Right lung (tissue), 5 donors: ENCODE measurements around the gene COMT. TPM values are rescaled to one million over a fixed set of nuclear protein-coding genes. Genes with fewer than 3 reads are reported as not detected.
"Not testable (repeated sequence)": the region's sequence is repeated elsewhere in the genome, so short reads cannot be mapped to it uniquely, and the experiment has no call there.

Experiments used
- DNase-seq, 2 donors: peaks; one replicate each; pipeline ENCODE4 v3.0.0-alpha.2; 2013
- polyA plus RNA-seq, 5 donors: library from polyadenylated mRNA; unstranded; fragments of 120-200 nt; gene quantifications; one replicate each; pipeline versions ENCODE4 v1.2.1 to v1.2.3, GENCODE V29; 2013; ENCODE audit warnings: inconsistent platforms in 1 of 5, low replicate concordance in 1 of 5; ENCODE audit not compliant: insufficient read length in 5 of 5, insufficient read depth in 1 of 5

Gene COMT
- polyA plus RNA-seq, 5 donors: 60.9 to 134 (median 85.5) TPM

- DNase-seq: no peak
Measured at GRCh38 chr22:19923914-19924513, 17.6 kb upstream of the COMT start.

GRCh38 chr22:19926028-19926427, 15.5 kb upstream of the COMT start:
- not testable (repeated sequence) for DNase-seq

GRCh38 chr22:19927696-19928095, 13.9 kb upstream of the COMT start:
- no peak for DNase-seq

GRCh38 chr22:19928207-19928606, 13.4 kb upstream of the COMT start:
- DNase-seq: no peak

- no peak for DNase-seq
Measured at GRCh38 chr22:19929586-19930550, 11.7 kb upstream of the COMT start.

GRCh38 chr22:19930551-19931486, 10.8 kb upstream of the COMT start:
- DNase-seq: no peak

- DNase-seq: no peak
Measured at GRCh38 chr22:19931514-19931913, 10.1 kb upstream of the COMT start.

- no peak for DNase-seq
Measured at GRCh38 chr22:19932367-19933206, 9.0 kb upstream of the COMT start.

GRCh38 chr22:19933341-19934241, 8.0 kb upstream of the COMT start:
- DNase-seq: no peak

- DNase-seq: not testable (repeated sequence)
Measured at GRCh38 chr22:19935123-19935718, 6.4 kb upstream of the COMT start.

GRCh38 chr22:19936513-19936912, 5.1 kb upstream of the COMT start:
- no peak for DNase-seq

- DNase-seq: no peak
Measured at GRCh38 chr22:19937616-19938473, 3.7 kb upstream of the COMT start.

- DNase-seq: no peak
Measured at GRCh38 chr22:19940536-19941364, 822 bp upstream of the COMT start.

GRCh38 chr22:19942157-19943081, 847 bp downstream of the COMT start:
- peak; percentile 57 to 60 for DNase-seq

- peak; percentile 63 to 69 for DNase-seq
Measured at GRCh38 chr22:19943082-19944026, 1.8 kb downstream of the COMT start.
